Measurements from ENCODE around the gene INSYN1.
"Not testable (repeated sequence)": the region's sequence is repeated elsewhere in the genome, so short reads cannot be mapped to it uniquely, and the experiment has no call there.

The INSYN1 gene

DNA sequence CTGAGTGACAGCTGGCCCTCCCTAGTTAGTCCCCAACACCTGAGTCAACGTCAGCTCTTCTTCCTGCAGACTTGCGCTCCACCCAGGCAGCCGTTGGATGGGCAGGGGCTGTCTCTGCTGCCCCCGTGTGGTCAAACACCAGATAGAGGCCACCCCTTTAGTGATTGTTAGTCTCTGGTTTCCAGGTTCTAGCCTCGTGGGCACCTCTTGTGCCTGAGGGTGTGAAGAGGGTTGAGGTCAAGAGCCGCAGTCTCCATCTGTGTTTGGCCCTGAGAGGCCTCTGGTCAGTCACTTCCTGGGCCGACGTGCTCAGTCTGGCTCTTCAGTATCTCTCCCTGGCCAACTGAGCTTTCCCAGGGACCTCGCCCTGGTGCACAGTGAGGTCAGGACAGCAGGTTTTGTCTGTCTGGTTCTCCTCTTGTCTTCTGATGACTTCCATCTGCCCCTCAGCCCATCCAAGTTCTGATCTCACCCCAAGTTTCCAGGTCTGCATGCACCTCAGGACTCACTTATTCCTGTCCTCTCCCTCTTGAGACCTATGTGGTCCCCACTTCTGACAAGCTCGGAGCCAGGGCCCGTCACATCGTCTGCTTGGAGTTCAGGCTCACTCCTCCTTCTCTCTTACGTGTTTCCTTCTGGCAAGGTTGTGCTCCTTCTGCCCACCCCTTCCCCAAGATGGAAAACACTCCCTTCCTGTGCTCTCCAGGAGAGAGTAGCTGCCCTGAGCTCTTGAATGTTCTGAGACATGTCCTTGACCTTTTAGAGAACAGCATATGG, 48.1 kb downstream of the INSYN1 start:
- Histone ChIP-seq H3K9ac (ENCODE audit: low read length) (no peak overlapping the region), H3K4me3 (ENCODE audit: insufficient read depth, low read length, poor library complexity, severe bottlenecking) (no peak overlapping the region), H3K4me2 (ENCODE audit: low read depth, low read length, poor library complexity, severe bottlenecking) (no peak overlapping the region), H2AFZ (ENCODE audit: low read depth, low read length, severe bottlenecking) (no peak overlapping the region), H4K20me1 (ENCODE audit: low read depth, low read length) (no peaks in the 10 kb centered on the region), H3K27me3 (ENCODE audit: low read length) (no peaks in the 10 kb centered on the region), H3K79me2 (ENCODE audit: insufficient read depth, low read length) (no peaks in the 10 kb centered on the region), H3K9me2 (replicated peaks; ENCODE audit: insufficient read depth, low read length) (no peaks in the 10 kb centered on the region), H3K9me3 (ENCODE audit: insufficient read depth, low read length) (no peaks in the 10 kb centered on the region), H3F3A (ENCODE audit: insufficient read depth) (no peaks in the 10 kb centered on the region), H3K36me3 (ENCODE audit: low read length) (no peaks in the 10 kb centered on the region), H3K27ac (ENCODE audit: low read depth, low read length) (no peak overlapping the region)
- TF ChIP-seq, protein P1, sequence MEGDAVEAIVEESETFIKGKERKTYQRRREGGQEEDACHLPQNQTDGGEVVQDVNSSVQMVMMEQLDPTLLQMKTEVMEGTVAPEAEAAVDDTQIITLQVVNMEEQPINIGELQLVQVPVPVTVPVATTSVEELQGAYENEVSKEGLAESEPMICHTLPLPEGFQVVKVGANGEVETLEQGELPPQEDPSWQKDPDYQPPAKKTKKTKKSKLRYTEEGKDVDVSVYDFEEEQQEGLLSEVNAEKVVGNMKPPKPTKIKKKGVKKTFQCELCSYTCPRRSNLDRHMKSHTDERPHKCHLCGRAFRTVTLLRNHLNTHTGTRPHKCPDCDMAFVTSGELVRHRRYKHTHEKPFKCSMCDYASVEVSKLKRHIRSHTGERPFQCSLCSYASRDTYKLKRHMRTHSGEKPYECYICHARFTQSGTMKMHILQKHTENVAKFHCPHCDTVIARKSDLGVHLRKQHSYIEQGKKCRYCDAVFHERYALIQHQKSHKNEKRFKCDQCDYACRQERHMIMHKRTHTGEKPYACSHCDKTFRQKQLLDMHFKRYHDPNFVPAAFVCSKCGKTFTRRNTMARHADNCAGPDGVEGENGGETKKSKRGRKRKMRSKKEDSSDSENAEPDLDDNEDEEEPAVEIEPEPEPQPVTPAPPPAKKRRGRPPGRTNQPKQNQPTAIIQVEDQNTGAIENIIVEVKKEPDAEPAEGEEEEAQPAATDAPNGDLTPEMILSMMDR (IDR thresholded peaks at IDR 0.05; ENCODE audit: insufficient read depth, low read length, poor library complexity, severe bottlenecking): peak; percentile 92
- no peak for TF ChIP-seq EZH2phosphoT487 (conservative IDR thresholded peaks at IDR 0.05; ENCODE audit: low read length)

DNA sequence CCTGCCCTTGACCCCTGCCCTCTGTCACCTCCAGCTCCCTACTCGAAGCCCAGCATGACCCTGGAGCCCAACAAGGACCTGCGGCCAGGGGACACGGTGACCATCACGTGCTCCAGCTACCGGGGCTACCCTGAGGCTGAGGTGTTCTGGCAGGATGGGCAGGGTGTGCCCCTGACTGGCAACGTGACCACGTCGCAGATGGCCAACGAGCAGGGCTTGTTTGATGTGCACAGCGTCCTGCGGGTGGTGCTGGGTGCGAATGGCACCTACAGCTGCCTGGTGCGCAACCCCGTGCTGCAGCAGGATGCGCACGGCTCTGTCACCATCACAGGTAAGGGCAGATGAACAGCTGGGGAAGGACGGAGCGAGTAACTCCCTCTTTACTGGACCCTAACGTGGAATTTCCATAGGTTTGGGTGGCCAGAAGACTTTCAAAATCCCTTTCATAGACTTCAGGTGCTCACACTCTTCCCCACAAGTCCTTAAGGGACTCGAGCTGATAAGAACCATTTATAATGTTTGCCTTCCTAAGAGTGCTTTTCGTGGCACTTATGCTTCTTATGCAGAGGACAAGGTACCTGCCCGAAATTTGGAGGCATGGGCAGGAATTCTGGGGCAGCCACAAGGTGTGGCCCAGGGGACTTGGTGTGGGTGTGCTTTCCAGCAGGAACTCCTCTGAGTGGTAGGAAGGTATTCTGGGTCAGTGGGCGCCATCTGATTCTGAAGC, 48.8 kb downstream of the INSYN1 start:
- not testable (repeated sequence) for H3K9me2 ChIP-seq (replicated peaks; ENCODE audit: insufficient read depth, low read length); H3K79me2 ChIP-seq (ENCODE audit: insufficient read depth, low read length); H3K9me3 ChIP-seq (ENCODE audit: insufficient read depth, low read length); H2AFZ ChIP-seq (ENCODE audit: low read depth, low read length, severe bottlenecking); H3F3A ChIP-seq (ENCODE audit: insufficient read depth); H3K36me3 ChIP-seq (ENCODE audit: low read length); H3K27ac ChIP-seq (ENCODE audit: low read depth, low read length); H3K9ac ChIP-seq (ENCODE audit: low read length); H4K20me1 ChIP-seq (ENCODE audit: low read depth, low read length); H3K4me2 ChIP-seq (ENCODE audit: low read depth, low read length, poor library complexity, severe bottlenecking); H3K4me3 ChIP-seq (ENCODE audit: insufficient read depth, low read length, poor library complexity, severe bottlenecking); H3K27me3 ChIP-seq (ENCODE audit: low read length)

DNA sequence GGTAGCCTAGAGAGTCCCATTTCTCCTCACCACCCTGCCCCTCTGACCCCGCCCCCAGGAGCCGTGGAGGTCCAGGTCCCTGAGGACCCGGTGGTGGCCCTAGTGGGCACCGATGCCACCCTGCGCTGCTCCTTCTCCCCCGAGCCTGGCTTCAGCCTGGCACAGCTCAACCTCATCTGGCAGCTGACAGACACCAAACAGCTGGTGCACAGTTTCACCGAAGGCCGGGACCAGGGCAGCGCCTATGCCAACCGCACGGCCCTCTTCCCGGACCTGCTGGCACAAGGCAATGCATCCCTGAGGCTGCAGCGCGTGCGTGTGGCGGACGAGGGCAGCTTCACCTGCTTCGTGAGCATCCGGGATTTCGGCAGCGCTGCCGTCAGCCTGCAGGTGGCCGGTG, 49.5 kb downstream of the INSYN1 start:
- not testable (repeated sequence) for H3K4me3 ChIP-seq (ENCODE audit: insufficient read depth, low read length, poor library complexity, severe bottlenecking); H3K9me2 ChIP-seq (replicated peaks; ENCODE audit: insufficient read depth, low read length); H4K20me1 ChIP-seq (ENCODE audit: low read depth, low read length); H2AFZ ChIP-seq (ENCODE audit: low read depth, low read length, severe bottlenecking); H3K9me3 ChIP-seq (ENCODE audit: insufficient read depth, low read length); H3K36me3 ChIP-seq (ENCODE audit: low read length); H3K4me2 ChIP-seq (ENCODE audit: low read depth, low read length, poor library complexity, severe bottlenecking); H3K79me2 ChIP-seq (ENCODE audit: insufficient read depth, low read length); H3F3A ChIP-seq (ENCODE audit: insufficient read depth); H3K27me3 ChIP-seq (ENCODE audit: low read length); H3K9ac ChIP-seq (ENCODE audit: low read length); H3K27ac ChIP-seq (ENCODE audit: low read depth, low read length)

DNA sequence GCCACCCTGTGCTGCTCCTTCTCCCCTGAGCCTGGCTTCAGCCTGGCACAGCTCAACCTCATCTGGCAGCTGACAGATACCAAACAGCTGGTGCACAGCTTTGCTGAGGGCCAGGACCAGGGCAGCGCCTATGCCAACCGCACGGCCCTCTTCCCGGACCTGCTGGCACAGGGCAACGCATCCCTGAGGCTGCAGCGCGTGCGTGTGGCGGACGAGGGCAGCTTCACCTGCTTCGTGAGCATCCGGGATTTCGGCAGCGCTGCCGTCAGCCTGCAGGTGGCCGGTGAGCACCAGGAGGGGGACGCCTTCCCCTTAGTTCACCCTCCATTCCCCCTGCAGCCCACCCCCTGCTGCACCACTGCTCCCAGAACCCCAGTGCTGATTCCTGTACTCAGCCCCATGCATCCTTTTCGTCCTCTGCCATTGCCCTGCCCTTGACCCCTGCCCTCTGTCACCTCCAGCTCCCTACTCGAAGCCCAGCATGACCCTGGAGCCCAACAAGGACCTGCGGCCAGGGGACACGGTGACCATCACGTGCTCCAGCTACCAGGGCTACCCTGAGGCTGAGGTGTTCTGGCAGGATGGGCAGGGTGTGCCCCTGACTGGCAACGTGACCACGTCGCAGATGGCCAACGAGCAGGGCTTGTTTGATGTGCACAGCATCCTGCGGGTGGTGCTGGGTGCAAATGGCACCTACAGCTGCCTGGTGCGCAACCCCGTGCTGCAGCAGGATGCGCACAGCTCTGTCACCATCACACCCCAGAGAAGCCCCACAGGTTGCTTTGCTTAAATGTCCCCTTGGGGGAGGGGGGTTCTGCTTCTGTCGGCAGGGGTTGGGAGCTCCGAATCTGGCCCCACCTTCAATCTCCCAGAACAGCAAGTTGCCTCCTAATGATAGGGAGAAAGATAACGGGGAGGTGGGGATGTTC, 50.6 kb downstream of the INSYN1 start:
- H3K9me3 ChIP-seq (ENCODE audit: insufficient read depth, low read length); H3K9me2 ChIP-seq (replicated peaks; ENCODE audit: insufficient read depth, low read length); H3K4me2 ChIP-seq (ENCODE audit: low read depth, low read length, poor library complexity, severe bottlenecking); H3K4me3 ChIP-seq (ENCODE audit: insufficient read depth, low read length, poor library complexity, severe bottlenecking); H3K36me3 ChIP-seq (ENCODE audit: low read length); H4K20me1 ChIP-seq (ENCODE audit: low read depth, low read length); H3F3A ChIP-seq (ENCODE audit: insufficient read depth); H3K27ac ChIP-seq (ENCODE audit: low read depth, low read length); H3K9ac ChIP-seq (ENCODE audit: low read length); H3K27me3 ChIP-seq (ENCODE audit: low read length); H2AFZ ChIP-seq (ENCODE audit: low read depth, low read length, severe bottlenecking); H3K79me2 ChIP-seq (ENCODE audit: insufficient read depth, low read length): not testable (repeated sequence)
